GM19438 (cell line): ENCODE data around the gene PRR19.
"Not testable (repeated sequence)": the region's sequence is repeated elsewhere in the genome, so short reads cannot be mapped to it uniquely, and the experiment has no call there.

Experiments
- ATAC-seq: cut with Tn5 transposase; IDR thresholded peaks from one replicate; pipeline ENCODE4 v1.9.1; 2021; ENCODE audit warnings: low read depth; ENCODE audit not compliant: unreplicated experiment

Gene PRR19

DNA sequence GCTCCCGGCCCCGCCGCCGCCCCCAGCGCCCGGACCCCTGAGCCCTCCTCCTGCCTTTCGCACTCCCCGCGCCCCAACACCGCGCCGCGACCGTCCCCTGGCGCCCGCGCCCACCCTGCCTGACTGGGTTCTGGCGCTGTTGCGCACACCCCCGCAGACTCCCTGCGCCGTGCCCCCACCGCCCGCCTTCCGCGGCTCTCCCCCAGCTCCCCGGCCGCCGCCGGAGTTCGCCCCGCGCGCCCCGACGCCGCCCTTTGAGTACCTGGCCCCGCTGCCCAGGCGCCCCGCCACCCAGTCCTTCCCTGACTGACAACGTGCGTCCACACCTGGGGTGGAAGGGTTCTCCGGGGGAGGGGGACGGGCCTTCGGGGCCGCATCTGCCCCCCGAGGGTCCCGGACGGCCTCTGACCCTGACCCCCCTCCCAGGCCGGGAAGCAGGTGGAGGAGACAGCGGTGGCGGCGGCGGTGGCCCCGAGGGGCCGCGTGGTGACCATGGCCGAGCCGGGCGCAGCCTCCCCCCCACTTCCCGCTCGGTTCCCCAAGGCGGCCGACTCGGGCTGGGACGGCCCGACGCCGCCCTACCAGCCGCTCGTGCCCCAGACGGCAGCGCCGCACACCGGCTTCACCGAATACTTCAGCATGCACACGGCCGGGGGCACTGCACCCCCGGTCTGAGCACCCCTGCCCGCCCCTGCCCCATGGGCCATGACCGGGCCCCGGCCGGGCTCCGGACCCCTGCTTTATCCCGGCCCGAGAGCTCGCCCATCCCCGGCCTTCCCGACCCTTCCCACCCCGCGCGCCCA is 22.1 kb downstream of the PRR19 start:
- ATAC-seq: no peak

- no peak for ATAC-seq
Measured at GRCh38 chr19:42324655-42325307, 22.8 kb downstream of the PRR19 start.

GRCh38 chr19:42325308-42325895 is 23.5 kb downstream of the PRR19 start, which contains the start of gene MEGF8:
Gene MEGF8, plus strand, starts transcription at chr19:42325635. Its CDS starts 609 bp downstream, at chr19:42326244.
- ATAC-seq: peak; percentile 87

GRCh38 chr19:42325896-42326771 is 24.2 kb downstream of the PRR19 start:
- peak; percentile 6 for ATAC-seq

- ATAC-seq: no peak
Measured at GRCh38 chr19:42326969-42327368, 25.0 kb downstream of the PRR19 start.

DNA sequence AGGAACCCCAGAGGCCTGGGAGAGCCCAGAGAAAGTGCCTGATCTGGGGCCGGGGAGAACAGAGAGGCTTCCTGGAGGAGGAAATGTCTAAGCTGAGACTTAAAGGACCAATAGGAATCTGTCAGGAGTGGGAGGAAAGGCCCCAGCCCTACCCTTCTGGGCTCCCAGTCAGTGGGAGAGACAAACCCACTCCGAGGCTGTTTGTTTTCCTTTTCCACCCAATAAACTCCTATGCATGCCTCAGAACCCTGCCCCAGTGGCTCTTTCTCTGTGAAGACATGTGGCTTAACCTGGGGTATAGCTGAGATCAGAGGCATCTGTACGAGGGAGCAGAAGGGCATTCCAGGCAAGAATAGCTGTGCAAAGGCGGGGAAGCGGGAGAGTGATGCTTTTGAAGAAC is 25.4 kb downstream of the PRR19 start:
- ATAC-seq: no peak

DNA sequence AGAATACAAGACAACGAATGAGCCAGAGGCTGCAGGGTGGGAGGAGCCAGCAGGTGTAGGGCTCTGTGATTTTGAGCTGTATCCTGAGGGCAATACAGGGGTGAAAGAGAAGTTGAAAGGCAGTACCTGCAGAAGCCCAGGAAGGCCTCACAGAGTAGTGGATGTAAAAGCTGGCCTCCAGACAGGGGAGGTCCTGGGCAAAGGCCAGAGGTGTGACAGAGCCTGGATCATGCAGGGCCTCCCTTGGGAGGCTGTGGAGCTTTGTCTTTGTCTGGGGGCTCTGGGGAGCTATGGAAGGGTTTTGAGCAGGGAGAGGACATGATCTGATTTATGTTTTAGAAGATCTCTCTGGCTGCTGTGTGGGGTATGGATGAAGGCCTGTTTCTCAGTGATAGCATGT is 26.2 kb downstream of the PRR19 start:
- ATAC-seq: no peak

GRCh38 chr19:42328854-42329253 is 26.9 kb downstream of the PRR19 start:
- no peak for ATAC-seq

GRCh38 chr19:42330241-42330711 is 28.3 kb downstream of the PRR19 start:
- ATAC-seq: no peak

DNA sequence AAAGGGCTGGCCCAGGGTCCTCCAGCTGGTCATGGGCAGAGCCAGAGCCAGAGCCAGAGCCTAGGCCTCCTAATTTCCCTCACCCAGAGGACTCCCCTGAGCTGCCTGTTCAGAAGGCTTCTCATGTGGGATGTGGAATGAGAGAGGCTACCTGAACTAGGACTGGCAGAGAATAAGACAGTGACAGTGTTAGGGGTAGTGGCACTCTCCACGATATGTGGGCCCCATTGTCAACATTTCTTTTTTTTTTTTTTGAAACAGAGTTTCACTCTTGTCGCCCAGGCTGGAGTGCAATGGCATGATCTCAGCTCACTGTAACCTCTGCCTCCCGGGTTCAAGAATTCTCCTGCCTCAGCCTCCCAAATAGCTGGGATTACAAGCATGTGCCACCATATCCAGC is 29.4 kb downstream of the PRR19 start:
- not testable (repeated sequence) for ATAC-seq

DNA sequence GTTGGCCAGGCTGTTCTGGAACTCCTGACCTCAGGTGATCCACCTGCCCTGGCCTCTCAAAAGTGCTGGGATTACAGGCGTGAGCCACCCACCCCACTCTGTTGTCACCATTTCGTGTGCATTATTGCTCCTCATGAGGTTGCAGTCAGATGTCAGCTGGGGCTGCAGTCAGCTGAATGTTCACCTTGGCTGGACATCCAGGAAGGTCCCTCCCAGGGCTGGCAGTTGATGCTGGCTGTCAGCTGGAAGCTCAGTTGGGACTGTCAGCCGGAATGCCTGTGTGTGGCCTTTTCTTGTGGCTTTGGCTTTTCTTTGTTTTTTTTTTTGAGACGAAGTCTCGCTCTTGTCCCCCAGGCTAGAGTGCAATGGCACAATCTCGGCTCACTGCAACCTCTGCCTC is 30.1 kb downstream of the PRR19 start:
- no peak for ATAC-seq

DNA sequence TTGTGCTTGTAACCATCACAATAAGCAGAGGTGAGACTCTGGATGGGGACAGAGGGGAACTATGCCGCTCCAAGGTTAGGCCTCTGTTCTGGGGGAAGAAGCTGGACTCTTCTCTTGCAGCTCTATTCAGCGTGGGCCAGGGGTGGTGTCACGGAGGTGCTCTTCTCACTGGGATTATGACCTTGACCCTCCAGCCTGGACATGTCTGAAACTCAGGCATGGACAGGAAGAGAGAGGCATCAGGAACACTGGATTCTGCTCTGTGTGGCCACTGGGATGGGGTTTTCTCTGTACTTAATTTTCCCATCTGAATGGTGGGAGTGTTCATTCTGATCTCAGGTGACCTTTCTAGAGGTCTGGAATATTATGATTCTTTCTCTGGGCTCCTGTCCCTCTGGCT is 31.1 kb downstream of the PRR19 start:
- no peak for ATAC-seq

DNA sequence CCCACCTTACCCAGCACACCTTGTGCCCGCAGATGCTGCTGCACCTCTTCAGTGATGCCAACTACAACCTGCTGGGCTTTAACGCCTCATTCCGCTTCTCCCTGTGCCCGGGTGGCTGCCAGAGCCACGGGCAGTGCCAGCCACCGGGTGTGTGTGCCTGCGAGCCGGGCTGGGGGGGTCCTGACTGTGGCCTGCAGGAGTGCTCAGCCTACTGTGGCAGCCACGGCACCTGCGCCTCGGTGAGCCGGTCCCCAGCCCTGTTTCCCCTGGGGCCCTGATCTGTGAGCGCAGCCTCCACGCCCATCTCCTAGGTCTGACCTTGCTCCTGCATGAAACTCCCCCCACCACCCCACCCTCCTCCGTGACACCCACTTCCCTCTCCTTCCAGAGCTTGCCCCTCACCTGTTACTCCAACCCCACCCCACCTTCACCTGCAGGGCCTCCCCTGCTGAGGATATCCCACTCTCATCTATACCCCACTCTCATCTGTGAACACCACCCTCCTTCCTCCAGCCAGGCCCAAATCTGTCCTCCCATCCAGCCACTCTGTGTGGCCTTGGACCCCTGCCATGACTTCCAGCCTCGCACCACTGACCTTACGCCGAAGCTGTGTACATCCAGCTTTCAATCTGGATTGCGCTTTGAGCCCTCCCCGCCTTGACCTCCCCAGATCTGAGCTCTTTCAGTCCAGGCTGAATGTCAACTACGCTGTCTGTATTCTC is 32.2 kb downstream of the PRR19 start:
- no peak for ATAC-seq

DNA sequence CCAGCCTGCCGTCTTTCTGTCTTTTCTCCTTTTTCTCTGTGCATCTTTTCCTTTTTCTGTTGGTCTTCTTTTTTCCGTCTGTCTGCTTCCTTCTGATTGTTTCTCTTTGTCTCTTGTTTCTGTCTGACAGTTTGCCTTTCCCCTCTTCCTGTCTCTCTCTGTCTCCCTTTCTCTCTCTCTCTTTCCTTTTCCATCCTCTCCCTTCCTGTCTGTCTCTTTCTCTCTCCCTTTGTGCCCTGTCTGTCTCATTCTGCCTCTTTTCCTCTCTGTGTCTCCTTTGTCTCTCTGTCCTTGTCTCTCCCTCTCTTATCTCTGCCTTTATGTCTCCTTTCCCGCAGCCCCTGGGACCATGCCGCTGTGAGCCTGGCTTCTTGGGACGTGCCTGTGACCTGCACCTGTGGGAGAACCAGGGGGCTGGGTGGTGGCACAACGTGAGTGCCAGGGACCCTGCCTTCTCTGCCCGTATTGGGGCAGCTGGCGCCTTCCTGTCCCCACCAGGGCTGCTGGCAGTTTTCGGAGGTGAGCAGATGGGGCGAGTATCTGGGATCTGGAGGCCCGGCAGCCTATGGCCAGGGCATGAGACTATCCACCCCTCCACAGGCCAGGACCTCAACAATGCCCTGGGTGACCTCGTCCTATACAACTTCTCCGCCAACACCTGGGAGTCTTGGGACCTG is 32.9 kb downstream of the PRR19 start:
- ATAC-seq: no peak

DNA sequence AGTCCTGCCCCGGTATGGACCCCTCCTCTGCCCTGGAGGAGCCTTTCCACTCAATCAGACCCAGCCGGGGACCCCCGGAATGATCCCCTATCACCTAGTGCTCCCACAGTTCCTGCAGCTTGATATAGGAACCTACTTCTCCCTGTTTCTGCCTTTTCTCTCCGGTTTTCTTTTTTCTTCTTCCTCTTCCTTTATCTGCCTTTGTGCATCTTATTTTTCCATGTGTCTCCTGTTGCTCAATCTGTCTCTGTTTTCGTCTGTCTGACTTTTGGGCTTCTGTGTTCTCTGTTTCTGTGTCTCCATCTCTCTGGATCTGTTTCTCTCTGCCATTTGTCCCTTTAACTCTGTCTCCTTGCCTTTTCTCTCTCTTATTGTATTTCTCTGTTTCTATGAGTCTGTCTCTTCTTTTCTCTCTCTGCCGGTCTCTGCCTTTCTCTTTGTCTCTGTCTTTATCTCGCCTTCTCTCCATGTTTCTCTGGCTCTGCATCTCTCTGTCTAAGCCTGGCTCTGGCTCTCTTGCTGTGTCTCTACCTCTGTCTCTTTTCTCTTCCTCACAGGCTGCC is 33.5 kb downstream of the PRR19 start:
- no peak for ATAC-seq

DNA sequence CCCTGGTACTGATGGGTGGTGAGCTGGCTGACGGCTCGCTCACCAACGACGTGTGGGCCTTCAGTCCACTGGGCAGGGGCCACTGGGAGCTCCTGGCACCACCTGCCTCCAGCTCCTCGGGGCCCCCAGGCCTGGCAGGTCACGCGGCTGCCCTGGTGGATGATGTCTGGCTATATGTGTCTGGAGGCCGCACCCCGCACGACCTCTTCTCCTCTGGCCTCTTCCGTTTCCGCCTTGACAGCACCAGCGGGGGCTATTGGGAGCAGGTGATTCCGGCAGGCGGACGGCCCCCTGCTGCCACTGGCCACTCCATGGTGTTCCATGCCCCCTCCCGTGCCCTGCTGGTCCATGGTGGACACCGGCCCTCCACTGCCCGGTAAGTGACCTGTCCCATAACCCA is 34.0 kb downstream of the PRR19 start:
- no peak for ATAC-seq

- ATAC-seq: not testable (repeated sequence)
Measured at GRCh38 chr19:42339126-42339860, 37.4 kb downstream of the PRR19 start.

DNA sequence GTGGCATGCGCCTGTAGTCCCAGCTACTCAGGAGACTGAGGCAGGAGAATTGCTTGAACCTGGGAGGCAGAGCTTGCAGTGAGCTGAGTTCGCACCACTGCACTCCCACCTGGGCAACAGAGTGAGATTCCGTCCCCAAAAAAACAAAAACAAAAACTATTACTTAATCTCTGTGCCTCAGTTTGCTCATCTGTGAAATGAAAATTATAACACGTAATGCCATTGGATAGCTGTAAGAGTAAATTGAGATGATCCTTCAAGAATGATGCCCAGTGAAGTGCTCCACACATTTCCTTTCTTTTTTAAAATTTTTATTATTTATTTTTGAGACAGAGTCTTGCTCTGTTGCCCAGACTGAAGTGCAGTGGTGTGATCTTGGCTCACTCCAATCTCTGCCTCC is 38.0 kb downstream of the PRR19 start:
- ATAC-seq: not testable (repeated sequence)
